Motor neuron (in vitro differentiated cells): ENCODE data around the gene SMAD7. TPM values are rescaled to one million over a fixed set of nuclear protein-coding genes. Genes with fewer than 3 reads are reported as not detected.
A peak's percentile ranks its signal among the peaks of the same experiment; 100 is the strongest.

Source experiments
- ATAC-seq, 8 experiments: fragments of 200-7000 bp; cut with Tn5 transposase; replicated peaks in 6 of 8; 2 replicates each; pipeline ENCODE4 v1.8.0; 2021; ENCODE audit warnings: mild to moderate bottlenecking in 8 of 8, moderate library complexity in 8 of 8
- H3K27ac ChIP-seq, 2 donors: fragments of 250-450 bp; sonication (Bioruptor Pico); 2 replicates each; pipeline ENCODE4 v1.9.0; 2021; ENCODE audit warnings: antibody characterized with exemption in 2 of 2, mild to moderate bottlenecking in 2 of 2, moderate library complexity in 1 of 2
- H3K4me1 ChIP-seq, 2 donors: fragments of 250-450 bp; sonication (Bioruptor Pico); replicated peaks in 1 of 2; 2 replicates each; pipeline ENCODE4 v1.6.1; 2021; ENCODE audit warnings: antibody characterized with exemption in 2 of 2, mild to moderate bottlenecking in 2 of 2, moderate library complexity in 1 of 2
- H3K4me3 ChIP-seq, 5 donors: fragments of 250-450 bp; sonication (Bioruptor Pico); 2 replicates each; pipeline ENCODE4 v1.9.0; 2021; ENCODE audit warnings: antibody characterized with exemption in 5 of 5, mild to moderate bottlenecking in 5 of 5, moderate library complexity in 4 of 5
- WGBS, 10 experiments: fragments of 450-650 bp; shearing (Covaris generic); methylation state at CpG; one replicate each; pipeline ENCODE4 v1.0.0; 2022; 5-methylcytosine and 5-hydroxymethylcytosine counted together
- in situ Hi-C, 9 experiments: fragments of 400-800 bp; cut with MboI; loops; one replicate each; pipeline ENCODE4 v1.15.0; 2021; ENCODE audit warnings: low sequenced_read_pairs in 9 of 9, low pct_unique_long_range_greater_than_20kb in 2 of 9; ENCODE audit not compliant: unreplicated experiment in 9 of 9
- total RNA-seq, 8 experiments: library from RNA; unstranded; fragments of 300-600 nt; gene quantifications; 2 replicates each; pipeline versions ENCODE4 v1.2.3 to v1.2.4, GENCODE V29; 2022

SMAD7 gene
- total RNA-seq, 8 experiments from 2014 or later: 2.2 to 16.3 (median 8.2) TPM

DNA sequence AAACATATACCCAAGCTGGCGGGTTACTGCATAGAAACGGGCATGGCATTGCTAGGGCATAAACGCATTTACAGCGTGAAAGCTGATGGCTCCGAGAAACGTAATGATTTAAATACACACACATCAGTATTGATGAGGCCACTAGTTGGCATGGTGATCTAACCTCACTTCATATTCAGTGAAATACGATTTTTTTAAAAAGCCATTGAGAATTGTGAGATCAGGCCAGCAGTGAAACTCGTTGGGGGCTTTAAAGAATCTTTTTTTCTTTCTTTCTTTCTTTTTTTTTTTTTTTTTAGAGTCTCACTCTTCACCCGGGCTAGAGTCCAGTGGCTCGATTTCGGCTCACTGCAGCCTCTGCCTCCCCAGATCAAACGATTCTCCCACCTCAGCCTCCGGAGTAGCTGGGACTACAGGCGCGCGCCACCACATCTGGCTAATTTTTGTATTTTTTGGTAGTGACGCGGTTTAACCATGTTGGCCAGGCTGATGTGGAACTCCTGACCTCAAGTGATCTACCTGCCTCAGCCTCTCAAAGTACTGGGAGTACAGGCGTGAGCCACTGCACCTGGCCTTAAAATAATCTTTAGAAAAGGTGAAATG lies 2.4 kb upstream of the SMAD7 start:
- peak overlapping the region; percentile 89 to 91 for H3K27ac ChIP-seq
- in situ Hi-C loops: no loop called here
- ATAC-seq: peak in 3 of 8 experiments; percentile 0 to 2 (median 0)

DNA sequence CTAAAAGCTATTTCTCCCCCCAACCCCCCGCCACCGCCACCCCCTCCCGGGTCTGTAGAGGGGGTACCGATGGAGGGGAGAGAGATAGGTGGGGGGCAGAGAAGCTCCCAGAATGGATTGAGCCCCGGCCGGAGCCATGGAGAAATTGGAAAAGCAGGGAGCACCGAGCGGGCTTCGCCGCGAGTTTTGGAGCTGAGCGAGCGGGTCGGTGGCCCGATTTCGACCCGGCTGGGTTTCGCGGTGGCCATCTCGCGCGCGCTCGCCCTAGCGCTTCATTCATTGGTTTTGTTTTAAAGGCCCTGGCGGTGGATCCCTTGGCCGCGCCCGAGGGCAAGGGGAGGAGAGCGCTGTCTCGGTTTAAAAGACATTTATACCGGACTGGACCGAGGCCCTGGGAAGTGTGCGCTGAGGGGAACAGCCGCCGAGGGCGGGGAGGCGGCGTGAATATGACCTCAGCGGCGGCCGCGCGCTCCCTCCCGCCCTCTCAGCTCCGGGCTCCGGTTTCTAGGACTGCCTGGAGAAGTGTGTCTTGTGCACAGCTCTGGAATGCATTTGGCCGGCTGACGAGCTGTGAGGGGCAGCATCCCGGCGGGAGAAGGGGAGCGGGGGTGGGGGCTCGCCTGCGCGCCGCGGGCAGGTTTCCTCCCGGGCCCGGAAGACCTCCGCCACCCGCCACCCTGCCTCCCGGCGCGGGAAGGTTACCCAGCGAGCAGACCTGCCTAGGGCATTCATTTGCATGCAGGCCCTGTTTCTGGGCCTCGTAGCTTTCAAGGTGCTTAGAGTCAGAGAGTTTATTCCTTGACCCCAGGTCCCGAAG lies 1.7 kb upstream of the SMAD7 start:
- in situ Hi-C loops: no loop called here
- ATAC-seq: peak; percentile 56 to 70 (median 66)
- WGBS, 10 experiments: 0 to 8% (median 0%) methylated on average over 1 to 25 of the region's 67 CpGs; no CpG with 5 or more reads in 5 of the 10 experiments
- Histone ChIP-seq H3K4me3 (peak overlapping the region; percentile 53 to 97 (median 88)), H3K4me1 (peaks cover 11 to 16% of the 10 kb centered on the region in 2 donors), H3K27ac (peak overlapping the region; percentile 89 to 91)

More for the DNA sequence above, 2.4 kb upstream of the SMAD7 start:
- Histone ChIP-seq H3K4me3 (peak overlapping the region; percentile 53 to 97 (median 88)), H3K4me1 (peaks cover 6 to 15% of the 10 kb centered on the region in 2 donors)
- WGBS, 10 experiments: 4 to 72% (median 38%) methylated on average over 3 to 15 of the region's 19 CpGs

DNA sequence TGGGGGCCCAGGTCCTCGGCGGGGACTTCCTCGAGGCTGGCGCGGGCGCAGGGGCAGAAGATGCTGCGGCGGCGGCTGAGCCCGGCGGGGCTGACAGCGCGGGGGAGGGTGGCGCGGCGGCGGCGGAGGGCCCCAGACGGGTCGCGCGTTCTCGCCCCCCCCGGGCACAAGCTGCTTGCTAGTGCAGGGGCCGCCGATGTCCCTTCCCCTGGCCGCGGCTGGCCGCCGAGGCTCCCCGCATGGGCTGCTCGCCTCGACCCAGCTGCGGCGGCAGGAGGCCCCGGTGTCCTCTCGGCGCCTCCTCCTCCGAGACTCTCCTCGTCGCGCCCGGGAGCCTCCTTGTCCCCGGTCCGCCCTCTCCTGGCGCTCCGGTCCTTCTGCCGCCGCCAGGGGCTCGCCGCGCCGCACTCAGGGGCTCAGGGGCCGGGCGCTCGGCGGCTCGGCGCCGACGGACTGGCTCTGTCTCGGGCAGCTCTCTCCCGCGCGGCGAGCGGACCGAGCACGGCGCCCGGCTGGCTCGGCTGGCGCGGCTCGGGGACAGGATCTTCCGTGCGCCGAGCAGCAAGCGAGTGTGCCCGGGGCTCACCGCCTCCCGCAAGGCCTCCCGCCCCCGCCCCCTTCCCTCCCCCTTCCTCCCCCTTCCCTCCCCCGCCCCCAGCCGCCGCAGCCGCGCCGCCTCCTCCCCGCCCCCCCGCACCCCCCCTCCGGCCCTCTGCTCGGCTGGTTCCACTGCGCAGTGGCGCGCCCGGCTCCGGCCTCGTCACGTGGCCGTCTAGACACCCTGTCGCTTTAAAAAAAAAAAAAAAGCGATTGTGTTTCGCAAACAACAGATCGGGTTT lies 902 bp upstream of the SMAD7 start:
- in situ Hi-C loops: no loop called here
- WGBS, 10 experiments: 0% methylated on average over 1 to 5 of the region's 106 CpGs; no CpG with 5 or more reads in 7 of the 10 experiments

DNA sequence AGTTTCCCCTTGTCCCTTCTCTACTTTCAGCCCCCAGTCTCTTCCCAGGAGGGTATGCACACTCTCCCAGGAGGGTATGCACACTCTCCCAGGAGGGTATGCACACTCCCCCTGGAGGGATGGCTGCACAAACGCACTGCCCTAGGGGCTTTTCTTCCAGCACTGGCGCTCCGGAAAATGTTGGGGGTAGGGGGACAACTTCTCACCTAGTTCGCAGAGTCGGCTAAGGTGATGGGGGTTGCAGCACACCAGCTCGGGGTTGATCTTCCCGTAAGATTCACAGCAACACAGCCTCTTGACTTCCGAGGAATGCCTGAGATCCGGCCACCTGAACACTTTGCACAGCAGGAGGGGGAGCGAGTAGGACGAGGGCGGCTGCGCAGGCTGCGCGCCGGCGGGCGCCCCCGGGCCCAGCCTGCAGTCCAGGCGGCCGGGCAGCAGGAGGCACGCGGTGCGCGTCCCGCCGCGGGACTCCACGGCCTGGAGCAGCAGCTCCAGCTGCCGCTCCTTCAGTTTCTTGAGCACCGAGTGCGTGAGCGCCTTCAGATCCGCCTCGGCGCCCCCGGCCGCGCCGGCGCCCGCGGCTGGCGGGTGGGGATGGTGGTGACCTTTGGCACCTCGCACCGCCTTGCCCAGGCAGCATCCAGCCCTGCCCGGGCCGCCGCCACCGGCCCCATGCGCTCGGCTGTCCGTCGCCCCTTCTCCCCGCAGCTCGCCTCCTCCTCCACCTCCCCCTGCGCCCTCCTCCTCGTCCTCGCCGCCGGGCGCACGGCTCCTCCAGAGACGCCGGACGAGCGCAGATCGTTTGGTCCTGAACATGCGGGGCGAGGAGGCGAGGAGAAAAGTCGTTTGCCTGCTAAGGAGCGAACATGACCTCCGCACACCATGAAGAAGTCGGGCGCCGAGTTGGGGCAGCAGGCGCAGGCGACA lies 894 bp downstream of the SMAD7 start:
- WGBS, 10 experiments: 0 to 6% (median 0%) methylated on average over 1 to 6 of the region's 79 CpGs; no CpG with 5 or more reads in 4 of the 10 experiments
- in situ Hi-C loops: no loop called here
- peak overlapping the region; percentile 53 to 97 (median 88) for H3K4me3 ChIP-seq
- peak; percentile 5 to 45 (median 32) for ATAC-seq
- H3K27ac ChIP-seq: peak overlapping the region in 1 of 2 donors; percentile 66
- peaks cover 28 to 29% of the 10 kb centered on the region in 2 donors for H3K4me1 ChIP-seq

More for the DNA sequence above, 902 bp upstream of the SMAD7 start:
- Histone ChIP-seq H3K27ac (peak overlapping the region; percentile 89 to 92), H3K4me3 (peak overlapping the region; percentile 53 to 97 (median 88)), H3K4me1 (peaks cover 19 to 22% of the 10 kb centered on the region in 2 donors)
- peak; percentile 36 to 66 (median 50) for ATAC-seq

DNA sequence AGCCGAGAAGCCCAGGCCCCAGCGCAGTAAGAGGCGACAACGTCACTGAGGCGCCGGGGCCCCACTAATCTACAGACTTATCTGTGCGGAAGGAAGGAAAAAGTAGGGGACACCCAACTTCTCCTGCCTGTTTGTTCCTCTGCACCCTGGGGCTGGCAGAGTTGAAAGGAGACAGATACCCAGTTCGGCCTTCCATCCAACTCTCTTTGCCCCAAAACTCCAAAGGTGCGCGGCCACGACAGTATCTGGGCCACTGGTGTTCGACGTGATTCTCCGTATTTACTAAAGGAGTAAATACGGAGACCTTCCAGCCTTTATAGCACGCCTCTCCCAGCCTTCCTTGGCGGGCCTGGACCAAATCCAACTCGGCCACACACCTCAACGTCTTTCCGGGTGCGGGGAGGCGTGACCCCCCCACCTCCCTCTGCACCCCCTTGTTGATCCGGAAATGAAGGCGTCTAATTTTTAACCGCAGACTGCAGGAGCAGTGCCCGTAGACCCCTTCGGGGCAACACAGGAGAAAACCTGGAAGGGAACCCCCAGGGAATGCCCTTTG lies 1.6 kb downstream of the SMAD7 start:
- H3K27ac ChIP-seq: peak overlapping the region in 1 of 2 donors; percentile 56
- H3K4me3 ChIP-seq: peak overlapping the region; percentile 53 to 97 (median 88)
- WGBS, 10 experiments: 0 to 20% (median 6%) methylated on average over 1 to 4 of the region's 27 CpGs; no CpG with 5 or more reads in 4 of the 10 experiments
- ATAC-seq: no peak
- H3K4me1 ChIP-seq: peaks cover 28 to 31% of the 10 kb centered on the region in 2 donors
- in situ Hi-C loops: no loop called here

DNA sequence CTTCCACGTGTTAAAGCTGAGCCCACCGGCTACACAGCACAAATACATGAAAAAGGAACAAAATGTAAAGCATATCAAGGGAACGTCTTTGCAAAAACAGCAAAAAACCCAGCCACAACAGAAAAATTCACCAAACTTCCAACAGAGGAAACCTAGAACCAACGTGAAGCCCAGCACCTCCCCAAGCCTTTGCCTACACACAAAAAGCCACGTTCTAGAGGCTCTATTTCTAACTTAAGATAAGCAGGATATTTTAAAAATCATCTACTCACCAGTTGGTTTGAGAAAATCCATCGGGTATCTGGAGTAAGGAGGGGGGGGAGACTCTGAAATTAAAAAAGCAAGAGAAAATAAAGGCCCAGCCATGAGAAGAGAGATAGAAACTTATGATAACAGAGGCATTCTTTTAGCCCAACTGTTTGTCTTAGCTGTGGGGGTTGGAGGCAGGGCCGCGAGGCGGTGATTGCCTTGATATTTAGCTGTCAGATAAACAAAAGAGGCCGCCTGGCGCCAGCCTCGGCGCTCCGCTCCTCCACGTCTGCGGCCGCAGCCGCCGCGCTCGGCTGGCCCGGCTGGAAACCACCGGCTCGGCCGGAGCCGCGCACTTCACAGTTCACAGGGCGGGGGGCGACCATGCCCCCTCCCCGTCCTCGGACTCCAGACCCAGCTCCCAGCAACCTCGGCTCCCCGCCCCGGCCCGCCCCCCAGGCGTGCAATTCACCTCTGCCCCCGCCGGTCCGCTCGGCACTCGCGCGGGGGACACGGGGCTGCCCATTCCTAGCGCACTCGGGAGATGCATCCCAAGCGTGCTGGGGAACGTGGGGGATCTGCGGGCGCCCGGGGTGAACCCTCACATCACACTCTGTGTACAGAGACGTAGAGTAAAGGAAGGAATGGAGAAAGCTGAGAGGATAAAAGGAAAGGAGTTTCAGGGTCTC lies 2.4 kb downstream of the SMAD7 start:
- peak overlapping the region; percentile 24 to 56 for H3K27ac ChIP-seq
- WGBS, 10 experiments: 0 to 58% (median 7%) methylated on average over 2 to 21 of the region's 52 CpGs; no CpG with 5 or more reads in 1 of the 10 experiments
- peaks cover 29 to 34% of the 10 kb centered on the region in 2 donors for H3K4me1 ChIP-seq
- peak in 5 of 8 experiments; percentile 1 to 10 (median 2) for ATAC-seq
- in situ Hi-C loops: no loop called here
- H3K4me3 ChIP-seq: peak overlapping the region; percentile 53 to 97 (median 88)

DNA sequence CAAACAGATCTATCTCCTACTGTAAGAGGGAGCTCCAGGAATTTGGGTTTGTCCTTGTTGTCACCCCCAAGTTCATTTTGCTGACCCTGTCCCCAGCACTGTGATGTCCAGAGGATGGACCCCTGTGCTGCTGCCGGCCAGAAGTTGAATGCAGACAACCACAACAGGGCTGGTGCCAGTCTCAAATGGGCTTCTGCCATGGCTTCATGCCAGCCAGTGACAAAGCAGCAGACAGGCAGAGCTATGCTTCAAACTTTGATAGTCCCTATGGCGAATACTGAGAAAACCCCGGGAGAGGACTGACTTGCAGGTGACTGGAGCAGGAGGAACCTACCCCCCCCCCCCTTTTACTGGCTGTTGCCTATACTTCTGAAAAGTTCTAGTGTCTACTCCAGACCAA lies 3.2 kb downstream of the SMAD7 start:
- 15 to 100% methylated on average over 1 to 2 of the region's 3 CpGs; no CpG with 5 or more reads in 8 of the 10 experiments for WGBS, 10 experiments
- Histone ChIP-seq H3K4me1 (peaks cover 32 to 37% of the 10 kb centered on the region in 2 donors), H3K27ac (no peak overlapping the region), H3K4me3 (peak overlapping the region; percentile 53 to 97 (median 88))
- ATAC-seq: no peak
- in situ Hi-C loops: no loop called here

DNA sequence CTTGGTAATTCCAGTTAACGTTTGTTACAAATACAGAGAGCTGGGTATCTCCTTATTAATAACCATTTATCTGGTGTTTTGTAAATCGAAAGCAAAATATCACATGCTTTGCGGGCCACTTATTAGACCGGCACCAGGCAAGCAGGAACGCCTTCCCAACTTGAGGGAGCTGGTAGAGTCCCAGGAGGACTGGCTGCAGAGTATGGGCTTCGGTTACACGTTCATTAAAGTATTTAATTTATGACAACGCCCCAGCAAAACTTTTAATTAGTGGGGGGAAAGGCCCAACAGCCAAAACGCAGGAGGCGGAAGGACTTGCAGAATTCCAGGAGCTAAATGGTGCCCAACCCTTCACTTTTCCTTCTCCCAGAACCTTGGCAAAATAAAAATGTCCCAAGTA lies 3.7 kb downstream of the SMAD7 start:
- in situ Hi-C loops: no loop called here
- WGBS, 10 experiments: 14 to 90% (median 71%) methylated on average over 2 to 10 of the region's 10 CpGs
- no peak for ATAC-seq
- H3K4me1 ChIP-seq: peaks cover 37 to 42% of the 10 kb centered on the region in 2 donors
- H3K4me3 ChIP-seq: peak overlapping the region in 3 of 5 donors; percentile 63 to 97 (median 94)
- no peak overlapping the region for H3K27ac ChIP-seq

DNA sequence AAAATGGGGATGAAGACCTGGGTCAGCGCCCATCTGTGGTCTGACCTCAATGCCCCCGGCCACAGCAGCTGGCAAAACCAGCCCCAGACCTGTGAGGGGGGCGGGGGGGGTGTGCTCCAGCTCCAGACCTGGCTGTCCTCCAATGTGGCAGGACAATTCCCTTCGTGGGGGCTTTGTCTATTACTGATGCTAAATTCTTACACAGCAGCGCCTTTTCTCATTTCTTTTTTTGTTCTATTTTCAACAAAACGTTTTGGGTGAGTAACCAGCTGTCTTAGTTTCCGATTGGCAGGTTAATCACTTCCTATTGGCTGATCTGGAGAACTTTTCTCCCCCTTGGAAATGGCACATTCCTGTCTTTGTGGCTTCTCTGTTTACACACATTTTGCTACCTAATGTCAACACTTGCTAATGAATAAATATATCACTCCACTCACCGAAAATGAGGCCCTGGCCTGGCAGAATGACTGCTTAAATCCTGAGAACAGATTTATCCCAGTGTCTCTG lies 4.4 kb downstream of the SMAD7 start:
- no peak overlapping the region for H3K27ac ChIP-seq
- H3K4me3 ChIP-seq: peak overlapping the region in 2 of 5 donors; percentile 1 to 4
- in situ Hi-C loops: no loop called here
- WGBS, 10 experiments: 0 to 60% (median 25%) methylated on average over 1 to 5 of the region's 8 CpGs
- peak in 3 of 8 experiments; percentile 2 to 51 (median 15) for ATAC-seq
- peaks cover 39 to 49% of the 10 kb centered on the region in 2 donors for H3K4me1 ChIP-seq

DNA sequence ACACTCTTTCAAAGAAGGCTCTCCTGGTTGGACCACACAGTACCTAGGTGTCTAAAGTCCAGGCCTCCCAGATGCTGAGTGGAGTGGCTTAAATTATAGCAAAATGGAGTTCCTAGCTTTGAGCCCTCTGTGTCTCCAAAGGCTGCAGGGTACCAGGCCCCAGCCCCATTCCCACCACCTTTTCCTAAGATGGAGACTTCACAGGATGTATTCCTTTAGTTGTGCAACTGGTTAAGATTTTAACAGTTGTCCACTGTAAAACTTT lies 4.9 kb downstream of the SMAD7 start:
- peaks cover 39 to 54% of the 10 kb centered on the region in 2 donors for H3K4me1 ChIP-seq
- no peak overlapping the region for H3K27ac ChIP-seq
- in situ Hi-C loops: no loop called here
- no peak for ATAC-seq
- H3K4me3 ChIP-seq: no peak overlapping the region

DNA sequence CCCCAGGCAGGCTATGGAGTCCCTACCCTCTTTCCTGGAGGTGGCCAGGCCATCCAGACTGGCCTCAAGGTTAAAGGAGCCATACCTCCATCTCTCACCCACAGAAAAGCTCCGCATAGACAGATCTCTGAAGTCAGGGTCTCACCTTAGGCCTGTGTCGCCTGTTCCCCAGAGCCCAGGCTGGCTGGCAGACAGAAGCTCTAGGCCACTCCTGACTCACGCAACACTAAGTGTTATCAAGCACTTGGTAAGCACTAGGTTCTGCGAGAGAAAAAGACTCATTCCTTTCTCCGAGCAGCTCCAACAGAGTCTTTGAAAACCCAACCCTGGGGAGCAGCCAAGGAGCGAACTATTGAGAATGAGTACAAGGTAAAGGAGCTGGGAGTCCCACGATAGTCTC lies 6.1 kb downstream of the SMAD7 start:
- ATAC-seq: no peak
- no peak overlapping the region for H3K27ac ChIP-seq
- H3K4me3 ChIP-seq: no peak overlapping the region
- 87 to 100% (median 93%) methylated on average over 1 to 6 of the region's 7 CpGs; no CpG with 5 or more reads in 4 of the 10 experiments for WGBS, 10 experiments
- H3K4me1 ChIP-seq: peaks cover 47 to 63% of the 10 kb centered on the region in 2 donors
- in situ Hi-C loops: no loop called here
